Keratinocyte (primary cell): ENCODE results near the gene HUS1B. TPM values are rescaled to one million over a fixed set of nuclear protein-coding genes. Genes with fewer than 3 reads are reported as not detected.

Experiments
- DNase-seq: peaks from one replicate; pipeline ENCODE4 v3.0.0-alpha.2; 2011; ENCODE audit warnings: low read depth, missing footprints, low spot score
- FAIRE-seq: peaks from 2 replicates; lab custom pipeline; 2011; peaks lifted over from hg19 to GRCh38; lab: Jason Lieb, UNC
- H2AFZ ChIP-seq: 2 replicates; pipeline ENCODE4 v1.6.0; 2012; ENCODE audit warnings: low read length, control low read depth, inconsistent platforms; ENCODE audit not compliant: control insufficient read depth
- H3K27ac ChIP-seq: 2 replicates; pipeline ENCODE4 v1.5.1; 2011; ENCODE audit warnings: low read length; ENCODE audit not compliant: control insufficient read depth, insufficient read depth
- H3K27me3 ChIP-seq: 3 replicates; pipeline ENCODE4 v1.6.0; 2011; ENCODE audit warnings: low read length; ENCODE audit not compliant: control insufficient read depth, insufficient read depth; ENCODE audit errors: extremely low read depth
- H3K36me3 ChIP-seq, 2 experiments: 2 replicates in 1 of 2; 3 replicates in 1 of 2; pipeline ENCODE4 v1.5.1; 2011; ENCODE audit warnings: low read length in 2 of 2, mild to moderate bottlenecking in 1 of 2; ENCODE audit not compliant: control insufficient read depth in 2 of 2, insufficient read depth in 2 of 2; ENCODE audit errors: extremely low read depth in 1 of 2
- H3K4me1 ChIP-seq: 3 replicates; pipeline ENCODE4 v1.5.1; 2011; ENCODE audit warnings: low read length; ENCODE audit not compliant: control insufficient read depth, insufficient read depth; ENCODE audit errors: extremely low read depth
- H3K4me2 ChIP-seq: 3 replicates; pipeline ENCODE4 v1.6.0; 2011; ENCODE audit warnings: low read depth, low read length; ENCODE audit not compliant: control insufficient read depth, insufficient read depth; ENCODE audit errors: extremely low read depth
- H3K4me3 ChIP-seq, 3 experiments: fragments of 200-600 bp in 1 of 3; sonication (generic) in 1 of 3; 2 replicates in 2 of 3; 3 replicates in 1 of 3; pipeline ENCODE4 v1.5.1; 2011 to 2016; ENCODE audit warnings: low read length in 3 of 3, mild to moderate bottlenecking in 3 of 3, control low read depth in 2 of 3, inconsistent platforms in 1 of 3, low read depth in 1 of 3, mixed read lengths in 1 of 3, mixed run types in 1 of 3, moderate library complexity in 1 of 3; ENCODE audit not compliant: control insufficient read depth in 2 of 3, insufficient read depth in 2 of 3; ENCODE audit errors: extremely low read depth in 1 of 3
- H3K79me2 ChIP-seq: 2 replicates; pipeline ENCODE4 v1.6.0; 2012; ENCODE audit warnings: low read length; ENCODE audit not compliant: control insufficient read depth, insufficient read depth
- H3K9ac ChIP-seq: 3 replicates; pipeline ENCODE4 v1.6.0; 2011; ENCODE audit warnings: low read length; ENCODE audit not compliant: control insufficient read depth, insufficient read depth; ENCODE audit errors: extremely low read depth
- H3K9me1 ChIP-seq: 3 replicates; pipeline ENCODE4 v1.6.0; 2011; ENCODE audit warnings: low read length; ENCODE audit not compliant: control insufficient read depth, insufficient read depth; ENCODE audit errors: extremely low read depth
- H3K9me3 ChIP-seq: 2 replicates; pipeline ENCODE4 v1.5.1; 2012; ENCODE audit warnings: low read depth, low read length; ENCODE audit not compliant: control insufficient read depth
- H4K20me1 ChIP-seq: 3 replicates; pipeline ENCODE4 v1.6.0; 2011; ENCODE audit warnings: low read length; ENCODE audit not compliant: control insufficient read depth, insufficient read depth; ENCODE audit errors: extremely low read depth
- EZH2 ChIP-seq: IDR thresholded peaks from one replicate; pipeline ENCODE4 v1.6.1; 2012; ENCODE audit warnings: inconsistent platforms, mild to moderate bottlenecking, low read length, moderate library complexity
- dilution Hi-C: fragments of 300-500 bp; cut with MboI; formaldehyde crosslinking; loops from one replicate; pipeline ENCODE4 v1.7.0; 2020; ENCODE audit warnings: low sequenced_read_pairs; ENCODE audit not compliant: extremely low pct_ligation_motif_present
- polyA plus RNA-seq, 5 experiments: library from polyadenylated mRNA; depleted of rRNA in 3 of 5; stranded (reverse) in 3 of 5; stranded (forward) in 1 of 5; unstranded in 1 of 5; fragments of >200 nt; gene quantifications; 1 replicate in 1 of 5; 2 replicates in 3 of 5; 3 replicates in 1 of 5; pipeline versions ENCODE4 v1.2.1 to v1.2.3, GENCODE V29; 2011 to 2012; ENCODE audit warnings: missing spikeins in 2 of 5, low read depth in 1 of 5, low replicate concordance in 1 of 5
- TF ChIP-seq, protein P1 (sequence below), 3 experiments: IDR thresholded peaks in 1 of 3; conservative IDR thresholded peaks in 1 of 3; optimal IDR thresholded peaks in 1 of 3; 2 replicates in 2 of 3; 3 replicates in 1 of 3; pipeline versions ENCODE3 to v1.5.1; 2011; ENCODE audit warnings: low read length in 3 of 3, mild to moderate bottlenecking in 3 of 3, moderate library complexity in 2 of 3, control low read depth in 1 of 3, inconsistent platforms in 1 of 3; ENCODE audit not compliant: insufficient read depth in 2 of 3; ENCODE audit errors: extremely low read depth in 1 of 3

Gene HUS1B
- polyA plus RNA-seq, 1 donor (not counting 4 experiments of a cell fraction or from before 2014, with no cell fraction given): 0.13 TPM

DNA sequence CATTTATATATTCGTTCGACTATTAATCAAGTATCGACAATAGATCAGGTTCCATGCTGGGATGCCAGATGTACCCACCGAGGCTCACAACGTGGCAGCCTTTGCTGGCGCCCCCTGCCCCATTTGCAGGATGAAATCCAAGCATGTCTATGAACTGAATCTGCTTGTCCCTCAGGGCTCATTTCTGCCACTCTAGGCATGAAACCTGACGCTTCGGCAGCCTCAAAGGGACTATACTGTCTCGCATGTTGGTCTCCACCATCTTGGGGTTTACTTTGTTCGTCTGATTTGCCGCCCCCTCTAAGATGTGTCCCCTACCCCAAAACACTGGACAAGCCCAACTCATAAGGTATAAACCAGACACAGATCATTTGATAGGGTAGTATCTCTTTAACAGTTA, 36.7 kb downstream of the HUS1B start:
- TF ChIP-seq, protein P1, sequence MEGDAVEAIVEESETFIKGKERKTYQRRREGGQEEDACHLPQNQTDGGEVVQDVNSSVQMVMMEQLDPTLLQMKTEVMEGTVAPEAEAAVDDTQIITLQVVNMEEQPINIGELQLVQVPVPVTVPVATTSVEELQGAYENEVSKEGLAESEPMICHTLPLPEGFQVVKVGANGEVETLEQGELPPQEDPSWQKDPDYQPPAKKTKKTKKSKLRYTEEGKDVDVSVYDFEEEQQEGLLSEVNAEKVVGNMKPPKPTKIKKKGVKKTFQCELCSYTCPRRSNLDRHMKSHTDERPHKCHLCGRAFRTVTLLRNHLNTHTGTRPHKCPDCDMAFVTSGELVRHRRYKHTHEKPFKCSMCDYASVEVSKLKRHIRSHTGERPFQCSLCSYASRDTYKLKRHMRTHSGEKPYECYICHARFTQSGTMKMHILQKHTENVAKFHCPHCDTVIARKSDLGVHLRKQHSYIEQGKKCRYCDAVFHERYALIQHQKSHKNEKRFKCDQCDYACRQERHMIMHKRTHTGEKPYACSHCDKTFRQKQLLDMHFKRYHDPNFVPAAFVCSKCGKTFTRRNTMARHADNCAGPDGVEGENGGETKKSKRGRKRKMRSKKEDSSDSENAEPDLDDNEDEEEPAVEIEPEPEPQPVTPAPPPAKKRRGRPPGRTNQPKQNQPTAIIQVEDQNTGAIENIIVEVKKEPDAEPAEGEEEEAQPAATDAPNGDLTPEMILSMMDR (optimal IDR thresholded peaks at IDR 0.05 in 1 of 3, IDR thresholded peaks at IDR 0.05 in 1 of 3, conservative IDR thresholded peaks at IDR 0.05 in 1 of 3; ENCODE audit: extremely low read depth in 1 of 3, insufficient read depth in 2 of 3, low read length in 3 of 3): no peak
- TF ChIP-seq EZH2: no peak
- Histone ChIP-seq H2AFZ (no peak overlapping the region), H3K27me3 (no peaks in the 10 kb centered on the region), H3K4me2 (no peak overlapping the region), H3K79me2 (no peaks in the 10 kb centered on the region), H3K4me1 (peaks cover 6% of the 10 kb centered on the region), H3K36me3 (peaks cover 0 to 5% of the 10 kb centered on the region in 2 experiments), H3K4me3 (no peak overlapping the region), H3K27ac (no peak overlapping the region), H3K9me3 (no peaks in the 10 kb centered on the region), H3K9me1 (no peaks in the 10 kb centered on the region), H3K9ac (no peak overlapping the region), H4K20me1 (peaks cover 6% of the 10 kb centered on the region)
- no peak for DNase-seq
- dilution Hi-C loops: no loop called here
- FAIRE-seq: no peak

DNA sequence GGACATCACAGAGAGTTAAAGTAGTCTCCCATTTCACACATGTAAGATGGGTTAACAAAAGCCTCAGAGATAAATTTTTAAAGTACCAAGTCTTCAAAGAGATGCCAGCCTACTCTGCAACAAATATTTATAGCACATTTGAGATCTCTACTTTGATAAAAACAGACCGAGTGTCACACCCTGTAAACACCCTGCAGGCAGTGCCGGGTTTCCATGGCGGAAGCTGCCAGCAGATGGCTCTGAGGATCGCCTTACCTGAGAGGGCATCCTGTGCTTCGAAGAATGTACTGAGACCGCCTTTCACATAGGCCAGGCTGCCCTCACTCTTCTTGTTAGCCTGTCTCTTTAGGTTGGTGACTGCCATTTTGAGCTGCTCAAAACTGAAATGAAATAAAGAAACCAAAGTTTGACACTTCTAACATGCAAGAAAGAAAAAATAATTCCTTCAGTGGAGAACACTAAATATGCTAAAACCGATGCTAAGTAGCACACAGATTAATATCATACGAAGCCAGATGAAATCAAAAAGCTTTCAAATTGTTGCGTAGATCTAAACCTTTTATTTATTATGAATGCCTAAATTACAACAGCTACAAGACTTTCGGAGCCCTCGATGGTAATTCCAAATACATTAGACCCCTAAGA, 39.3 kb downstream of the HUS1B start:
- dilution Hi-C loops: no loop called here
- no peak for DNase-seq
- FAIRE-seq: peak; percentile 78

More for the DNA sequence above, 39.3 kb downstream of the HUS1B start:
- no peak for TF ChIP-seq EZH2
- TF ChIP-seq, protein P1 (optimal IDR thresholded peaks at IDR 0.05 in 1 of 3, IDR thresholded peaks at IDR 0.05 in 1 of 3, conservative IDR thresholded peaks at IDR 0.05 in 1 of 3; ENCODE audit: extremely low read depth in 1 of 3, insufficient read depth in 2 of 3, low read length in 3 of 3): peak; percentile 62 to 87 (median 70)
- no peaks in the 10 kb centered on the region for H3K9me3 ChIP-seq
- H3K4me3 ChIP-seq: no peak overlapping the region
- H2AFZ ChIP-seq: no peak overlapping the region
- no peak overlapping the region for H3K9ac ChIP-seq
- H3K27me3 ChIP-seq: no peaks in the 10 kb centered on the region
- no peak overlapping the region for H3K4me2 ChIP-seq
- H4K20me1 ChIP-seq: peaks cover 6% of the 10 kb centered on the region
- peaks cover 6% of the 10 kb centered on the region for H3K4me1 ChIP-seq
- H3K9me1 ChIP-seq: no peaks in the 10 kb centered on the region
- no peak overlapping the region for H3K27ac ChIP-seq
- peaks cover 0 to 8% of the 10 kb centered on the region in 2 experiments for H3K36me3 ChIP-seq
- H3K79me2 ChIP-seq: no peaks in the 10 kb centered on the region
